Erythroblast (primary cell): Measurements from ENCODE around the gene SOX6.

Experiments used
- GATA1 ChIP-seq: IDR thresholded peaks from 2 replicates; pipeline ENCODE4 v1.6.1; 2011; ENCODE audit warnings: low read depth, mild to moderate bottlenecking, control low read depth, low read length, moderate library complexity
- POLR2A ChIP-seq: IDR thresholded peaks from 2 replicates; pipeline ENCODE4 v1.6.1; 2011; ENCODE audit warnings: mild to moderate bottlenecking, low read length

GRCh38 chr11:16036218-16036617 is 320.1 kb downstream of the SOX6 start:
- TF ChIP-seq POLR2A (no peak), GATA1 (no peak)
